GM18526 (cell line): ENCODE results near the gene NFASC.

ENCODE experiments used
- POLR2A ChIP-seq: IDR thresholded peaks from 3 replicates; pipeline ENCODE4 v1.6.1; 2011; ENCODE audit not compliant: insufficient read length; ENCODE audit errors: extremely low read depth

NFASC gene

GRCh38 chr1:204896787-204897469 lies 26.3 kb downstream of the NFASC start:
- no peak for TF ChIP-seq POLR2A

- TF ChIP-seq POLR2A = no peak
Observed at GRCh38 chr1:204900721-204901120, 30.1 kb downstream of the NFASC start.

GRCh38 chr1:204902671-204903070 lies 32.0 kb downstream of the NFASC start:
- TF ChIP-seq POLR2A = no peak

- TF ChIP-seq POLR2A = no peak
Observed at GRCh38 chr1:204904228-204904810, 33.7 kb downstream of the NFASC start.

GRCh38 chr1:204909109-204909508 lies 38.4 kb downstream of the NFASC start:
- no peak for TF ChIP-seq POLR2A

GRCh38 chr1:204915861-204916495 lies 45.3 kb downstream of the NFASC start:
- no peak for TF ChIP-seq POLR2A

GRCh38 chr1:204917802-204918201 lies 47.1 kb downstream of the NFASC start:
- TF ChIP-seq POLR2A = no peak

GRCh38 chr1:204920511-204920910 lies 49.8 kb downstream of the NFASC start:
- no peak for TF ChIP-seq POLR2A

- TF ChIP-seq POLR2A = no peak
Observed at GRCh38 chr1:204920967-204921366, 50.3 kb downstream of the NFASC start.

GRCh38 chr1:204921855-204922516 lies 51.3 kb downstream of the NFASC start:
- no peak for TF ChIP-seq POLR2A

- TF ChIP-seq POLR2A = no peak
Observed at GRCh38 chr1:204923201-204923600, 52.5 kb downstream of the NFASC start.

GRCh38 chr1:204923626-204924012 lies 53.0 kb downstream of the NFASC start:
- no peak for TF ChIP-seq POLR2A

- no peak for TF ChIP-seq POLR2A
Observed at GRCh38 chr1:204924013-204924759, 53.5 kb downstream of the NFASC start.

GRCh38 chr1:204925701-204926100 lies 55.0 kb downstream of the NFASC start:
- TF ChIP-seq POLR2A = no peak
